Measurements from ENCODE around the gene SIN3A.

SIN3A gene

DNA sequence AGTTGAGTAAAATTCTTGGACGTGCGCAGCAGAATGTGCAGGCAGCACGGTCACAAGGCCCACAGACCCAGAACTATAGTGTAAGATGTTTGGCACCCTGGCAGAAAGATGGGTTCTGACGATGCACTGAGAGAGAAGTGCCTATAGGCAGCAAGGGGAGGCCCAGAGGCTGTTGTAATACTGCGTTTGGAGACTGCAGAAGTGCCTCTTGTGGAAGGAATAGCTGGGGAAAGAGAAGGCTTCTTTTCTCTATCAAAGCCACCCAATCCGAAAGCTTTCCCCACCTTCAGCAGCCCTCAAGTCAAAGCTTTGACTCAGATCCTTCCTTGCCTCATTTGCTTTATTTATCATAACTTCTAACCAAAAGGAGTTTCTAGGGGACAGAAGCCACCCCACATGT is 5.2 kb upstream of the SIN3A start:
- Histone ChIP-seq H2AFZ (ENCODE audit: low read length) (no peak overlapping the region), H3K27me3 (ENCODE audit: insufficient read depth, low read length, poor library complexity, severe bottlenecking) (no peaks in the 10 kb centered on the region), H3K36me3 (ENCODE audit: insufficient read depth, low read length) (no peaks in the 10 kb centered on the region), H3K79me2 (ENCODE audit: insufficient read depth, low read length) (peaks cover 8% of the 10 kb centered on the region; the same call in 1 of the 2 replicates), H3K9me3 (ENCODE audit: insufficient read depth, low read depth, low read length) (no peaks in the 10 kb centered on the region), H4K20me1 (ENCODE audit: insufficient read depth, low read length, poor library complexity, severe bottlenecking) (peaks cover 6% of the 10 kb centered on the region), H3K9me2 (replicated peaks; ENCODE audit: low read depth, low read length) (no peaks in the 10 kb centered on the region), H3F3A (ENCODE audit: low read depth) (peaks cover 6% of the 10 kb centered on the region; the same call in 1 of the 2 replicates), H3K9ac (ENCODE audit: low read depth, low read length, poor library complexity, severe bottlenecking) (peak overlapping the region; percentile 80), H3K4me1 (ENCODE audit: insufficient read depth, low read length, poor library complexity, severe bottlenecking) (peaks cover 17% of the 10 kb centered on the region), H3K4me2 (ENCODE audit: low read depth, low read length, poor library complexity, severe bottlenecking) (peak overlapping the region; percentile 79), H3K4me3 (ENCODE audit: low read length, poor library complexity, severe bottlenecking) (peak overlapping the region; percentile 87)
- no peak for TF ChIP-seq EZH2phosphoT487 (IDR thresholded peaks at IDR 0.05; ENCODE audit: borderline replicate concordance)
- TF ChIP-seq, protein P1, sequence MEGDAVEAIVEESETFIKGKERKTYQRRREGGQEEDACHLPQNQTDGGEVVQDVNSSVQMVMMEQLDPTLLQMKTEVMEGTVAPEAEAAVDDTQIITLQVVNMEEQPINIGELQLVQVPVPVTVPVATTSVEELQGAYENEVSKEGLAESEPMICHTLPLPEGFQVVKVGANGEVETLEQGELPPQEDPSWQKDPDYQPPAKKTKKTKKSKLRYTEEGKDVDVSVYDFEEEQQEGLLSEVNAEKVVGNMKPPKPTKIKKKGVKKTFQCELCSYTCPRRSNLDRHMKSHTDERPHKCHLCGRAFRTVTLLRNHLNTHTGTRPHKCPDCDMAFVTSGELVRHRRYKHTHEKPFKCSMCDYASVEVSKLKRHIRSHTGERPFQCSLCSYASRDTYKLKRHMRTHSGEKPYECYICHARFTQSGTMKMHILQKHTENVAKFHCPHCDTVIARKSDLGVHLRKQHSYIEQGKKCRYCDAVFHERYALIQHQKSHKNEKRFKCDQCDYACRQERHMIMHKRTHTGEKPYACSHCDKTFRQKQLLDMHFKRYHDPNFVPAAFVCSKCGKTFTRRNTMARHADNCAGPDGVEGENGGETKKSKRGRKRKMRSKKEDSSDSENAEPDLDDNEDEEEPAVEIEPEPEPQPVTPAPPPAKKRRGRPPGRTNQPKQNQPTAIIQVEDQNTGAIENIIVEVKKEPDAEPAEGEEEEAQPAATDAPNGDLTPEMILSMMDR (conservative IDR thresholded peaks at IDR 0.05; ENCODE audit: low read length): no peak

DNA sequence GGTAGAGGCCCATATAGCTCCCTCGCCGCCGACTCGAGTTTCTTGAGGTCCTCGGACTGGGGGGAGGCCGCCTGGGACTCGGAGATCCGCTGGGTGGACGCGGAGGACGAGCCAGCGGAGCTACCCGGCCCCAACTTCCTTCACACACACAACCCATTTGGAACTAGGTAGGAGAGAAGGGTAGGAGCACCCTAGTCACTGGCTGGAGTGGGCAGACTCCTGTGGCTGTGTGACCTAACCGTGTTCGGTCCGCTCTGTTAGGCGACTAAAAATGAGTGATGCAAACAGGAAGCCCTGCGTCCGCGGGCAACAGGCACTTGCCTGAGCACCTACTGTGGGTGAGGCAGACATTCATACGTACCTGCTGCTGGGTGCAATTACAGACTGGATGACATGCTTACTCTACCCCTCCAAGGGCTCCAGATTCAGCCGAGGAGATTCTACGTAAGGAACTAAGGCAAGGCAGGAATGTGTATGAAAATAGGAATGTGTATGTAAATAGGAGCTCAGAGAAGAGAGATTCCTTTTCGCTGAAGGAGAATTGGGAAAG is 4.6 kb upstream of the SIN3A start:
- no peak for TF ChIP-seq EZH2phosphoT487 (IDR thresholded peaks at IDR 0.05; ENCODE audit: borderline replicate concordance)
- TF ChIP-seq, protein P1 (conservative IDR thresholded peaks at IDR 0.05; ENCODE audit: low read length): no peak
- Histone ChIP-seq H3K9ac (ENCODE audit: low read depth, low read length, poor library complexity, severe bottlenecking) (peak overlapping the region; percentile 80), H4K20me1 (ENCODE audit: insufficient read depth, low read length, poor library complexity, severe bottlenecking) (peaks cover 6% of the 10 kb centered on the region), H3K36me3 (ENCODE audit: insufficient read depth, low read length) (no peaks in the 10 kb centered on the region), H3K9me3 (ENCODE audit: insufficient read depth, low read depth, low read length) (no peaks in the 10 kb centered on the region), H3K4me2 (ENCODE audit: low read depth, low read length, poor library complexity, severe bottlenecking) (peak overlapping the region; percentile 79), H3K27me3 (ENCODE audit: insufficient read depth, low read length, poor library complexity, severe bottlenecking) (no peaks in the 10 kb centered on the region), H3K79me2 (ENCODE audit: insufficient read depth, low read length) (peaks cover 8% of the 10 kb centered on the region; the same call in 1 of the 2 replicates), H2AFZ (ENCODE audit: low read length) (peak overlapping the region; percentile 95), H3K4me3 (ENCODE audit: low read length, poor library complexity, severe bottlenecking) (peak overlapping the region; percentile 87), H3K9me2 (replicated peaks; ENCODE audit: low read depth, low read length) (no peaks in the 10 kb centered on the region), H3F3A (ENCODE audit: low read depth) (peaks cover 8% of the 10 kb centered on the region; the same call in 1 of the 2 replicates), H3K4me1 (ENCODE audit: insufficient read depth, low read length, poor library complexity, severe bottlenecking) (peaks cover 17% of the 10 kb centered on the region)

DNA sequence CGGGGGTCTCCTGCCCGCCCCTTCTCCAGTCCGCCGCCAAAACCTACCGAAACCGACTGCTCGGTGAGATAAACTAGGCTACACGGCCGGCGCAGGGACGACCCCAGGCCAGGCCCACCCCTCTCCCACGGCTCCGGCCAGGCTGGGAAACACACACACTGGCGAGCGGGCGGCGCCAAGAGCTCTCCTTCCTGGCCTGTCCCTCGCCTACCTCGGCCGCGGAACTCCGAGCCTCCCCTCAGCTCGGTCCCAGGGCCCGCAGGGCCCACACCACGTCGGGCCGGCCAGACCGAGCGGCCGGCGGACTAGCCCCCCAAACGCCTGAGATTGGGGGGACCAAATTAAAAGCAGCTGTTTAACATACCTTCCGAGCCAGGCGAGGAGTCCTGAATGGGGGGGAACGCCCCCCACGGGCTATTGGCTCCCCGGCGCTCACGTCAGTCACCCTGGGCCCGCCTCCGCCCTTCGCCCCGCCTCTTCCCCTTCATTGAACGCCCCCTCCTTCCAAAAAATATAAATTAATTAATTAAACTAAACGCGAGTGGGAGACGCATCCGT is 4.0 kb upstream of the SIN3A start:
- Histone ChIP-seq H2AFZ (ENCODE audit: low read length) (peak overlapping the region; percentile 95), H3K4me1 (ENCODE audit: insufficient read depth, low read length, poor library complexity, severe bottlenecking) (peaks cover 17% of the 10 kb centered on the region), H3K4me2 (ENCODE audit: low read depth, low read length, poor library complexity, severe bottlenecking) (peak overlapping the region; percentile 79), H3K9me2 (replicated peaks; ENCODE audit: low read depth, low read length) (no peaks in the 10 kb centered on the region), H3K27me3 (ENCODE audit: insufficient read depth, low read length, poor library complexity, severe bottlenecking) (no peaks in the 10 kb centered on the region), H3K9me3 (ENCODE audit: insufficient read depth, low read depth, low read length) (no peaks in the 10 kb centered on the region), H4K20me1 (ENCODE audit: insufficient read depth, low read length, poor library complexity, severe bottlenecking) (peaks cover 7% of the 10 kb centered on the region), H3K9ac (ENCODE audit: low read depth, low read length, poor library complexity, severe bottlenecking) (peak overlapping the region; percentile 80), H3K36me3 (ENCODE audit: insufficient read depth, low read length) (no peaks in the 10 kb centered on the region), H3K79me2 (ENCODE audit: insufficient read depth, low read length) (peaks cover 8% of the 10 kb centered on the region; the same call in 1 of the 2 replicates), H3K4me3 (ENCODE audit: low read length, poor library complexity, severe bottlenecking) (peak overlapping the region; percentile 87), H3F3A (ENCODE audit: low read depth) (peaks cover 8% of the 10 kb centered on the region; the same call in 1 of the 2 replicates)
- no peak for TF ChIP-seq EZH2phosphoT487 (IDR thresholded peaks at IDR 0.05; ENCODE audit: borderline replicate concordance)
- TF ChIP-seq, protein P1 (conservative IDR thresholded peaks at IDR 0.05; ENCODE audit: low read length): no peak

All from Loucy (cell line).